Progenitor cell of endocrine pancreas (in vitro differentiated cells): ENCODE results near the gene BBS9. TPM values are rescaled to one million over a fixed set of nuclear protein-coding genes. Genes with fewer than 3 reads are reported as not detected.

Experiments
- DNase-seq: peaks from one replicate; pipeline ENCODE4 v3.0.0; 2021; ENCODE audit warnings: low spot score; ENCODE audit not compliant: unreplicated experiment
- H3K27ac Mint-ChIP-seq: 2 replicates; pipeline ENCODE4 v1.8.0; 2021; ENCODE audit warnings: mild to moderate bottlenecking, moderate library complexity, mixed read lengths
- H3K27me3 Mint-ChIP-seq: 2 replicates; pipeline ENCODE4 v1.8.0; 2021; ENCODE audit warnings: mixed read lengths
- H3K36me3 Mint-ChIP-seq: 2 replicates; pipeline ENCODE4 v1.8.0; 2022; ENCODE audit warnings: mixed read lengths; ENCODE audit not compliant: insufficient read depth
- H3K4me1 Mint-ChIP-seq: 2 replicates; pipeline ENCODE4 v1.8.0; 2021; ENCODE audit warnings: low read depth, mixed read lengths
- H3K4me3 Mint-ChIP-seq: 2 replicates; pipeline ENCODE4 v1.8.0; 2021; ENCODE audit warnings: low read depth, mild to moderate bottlenecking, moderate library complexity, mixed read lengths
- H3K9me3 Mint-ChIP-seq: 2 replicates; pipeline ENCODE4 v1.8.0; 2021; ENCODE audit warnings: low read depth, mixed read lengths
- CTCF ChIP-seq: fragments of 200-600 bp; sonication (generic); IDR thresholded peaks from one replicate; pipeline ENCODE4 v1.5.0; 2021; ENCODE audit warnings: antibody characterized with exemption, mild to moderate bottlenecking; ENCODE audit not compliant: unreplicated experiment
- total RNA-seq: library from RNA; stranded (reverse); gene quantifications from 2 replicates; pipeline ENCODE4 v1.2.1, GENCODE V29; 2021

The BBS9 gene
- total RNA-seq, 1 donor from 2014 or later: 25.5 TPM

- Mint-ChIP-seq H3K4me1 (no peaks in the 10 kb centered on the region), H3K4me3 (no peak overlapping the region), H3K9me3 (peaks cover 14% of the 10 kb centered on the region), H3K27ac (no peak overlapping the region), H3K36me3 (peaks cover 4% of the 10 kb centered on the region), H3K27me3 (no peaks in the 10 kb centered on the region)
- TF ChIP-seq CTCF: no peak
- DNase-seq: no peak
Measured at GRCh38 chr7:33325754-33326484, 196.6 kb downstream of the BBS9 start.

GRCh38 chr7:33326485-33326848, 197.1 kb downstream of the BBS9 start:
- H3K4me3 Mint-ChIP-seq: no peak overlapping the region
- TF ChIP-seq CTCF: no peak

GRCh38 chr7:33327427-33327826, 198.1 kb downstream of the BBS9 start:
- Mint-ChIP-seq H3K4me3 (no peak overlapping the region), H3K27me3 (no peaks in the 10 kb centered on the region), H3K36me3 (peaks cover 1% of the 10 kb centered on the region), H3K9me3 (peaks cover 2% of the 10 kb centered on the region), H3K4me1 (no peaks in the 10 kb centered on the region), H3K27ac (no peak overlapping the region)
- DNase-seq: no peak
- no peak for TF ChIP-seq CTCF

More at GRCh38 chr7:33326485-33326848, 197.1 kb downstream of the BBS9 start:
- no peak overlapping the region for H3K27ac Mint-ChIP-seq
- no peak for DNase-seq
- peaks cover 9% of the 10 kb centered on the region for H3K9me3 Mint-ChIP-seq
- H3K36me3 Mint-ChIP-seq: peaks cover 3% of the 10 kb centered on the region
- no peaks in the 10 kb centered on the region for H3K4me1 Mint-ChIP-seq
- no peaks in the 10 kb centered on the region for H3K27me3 Mint-ChIP-seq

- Mint-ChIP-seq H3K27ac (no peak overlapping the region), H3K36me3 (no peaks in the 10 kb centered on the region), H3K27me3 (no peaks in the 10 kb centered on the region), H3K4me1 (no peaks in the 10 kb centered on the region), H3K4me3 (no peak overlapping the region), H3K9me3 (no peaks in the 10 kb centered on the region)
- DNase-seq: no peak
- TF ChIP-seq CTCF: peak; percentile 56
Measured at GRCh38 chr7:33334349-33334748, 205.0 kb downstream of the BBS9 start.

- Mint-ChIP-seq H3K9me3 (no peaks in the 10 kb centered on the region), H3K27ac (no peak overlapping the region), H3K4me1 (no peaks in the 10 kb centered on the region), H3K4me3 (no peak overlapping the region), H3K27me3 (no peaks in the 10 kb centered on the region), H3K36me3 (no peaks in the 10 kb centered on the region)
- no peak for DNase-seq
- no peak for TF ChIP-seq CTCF
Measured at GRCh38 chr7:33336820-33337219, 207.5 kb downstream of the BBS9 start.
